NB4 (cell line): ENCODE measurements around the gene FGL2.
"Not testable (repeated sequence)": the region's sequence is repeated elsewhere in the genome, so short reads cannot be mapped to it uniquely, and the experiment has no call there.

ENCODE experiments used
- DNase-seq: peaks from one replicate; pipeline ENCODE4 v3.0.0; 2010; ENCODE audit warnings: low read depth
- H3K4me3 ChIP-seq: one replicate; pipeline ENCODE4 v1.5.1; 2011; ENCODE audit warnings: mild to moderate bottlenecking, low read depth, low read length, moderate library complexity
- CTCF ChIP-seq: IDR thresholded peaks from one replicate; pipeline ENCODE4 v1.5.1; 2012; ENCODE audit warnings: low read depth, low read length
- MYC ChIP-seq: IDR thresholded peaks from 2 replicates; pipeline ENCODE4 v1.6.1; 2011; ENCODE audit warnings: low read depth, low read length
- POLR2A ChIP-seq: IDR thresholded peaks from 2 replicates; pipeline ENCODE4 v1.6.1; 2011; ENCODE audit warnings: mild to moderate bottlenecking; ENCODE audit not compliant: insufficient read length; ENCODE audit errors: extremely low read depth
- TF ChIP-seq, protein P1 (sequence below): IDR thresholded peaks from 2 replicates; pipeline ENCODE4 v1.6.1; 2011; ENCODE audit warnings: low read depth, low read length

FGL2 gene

DNA sequence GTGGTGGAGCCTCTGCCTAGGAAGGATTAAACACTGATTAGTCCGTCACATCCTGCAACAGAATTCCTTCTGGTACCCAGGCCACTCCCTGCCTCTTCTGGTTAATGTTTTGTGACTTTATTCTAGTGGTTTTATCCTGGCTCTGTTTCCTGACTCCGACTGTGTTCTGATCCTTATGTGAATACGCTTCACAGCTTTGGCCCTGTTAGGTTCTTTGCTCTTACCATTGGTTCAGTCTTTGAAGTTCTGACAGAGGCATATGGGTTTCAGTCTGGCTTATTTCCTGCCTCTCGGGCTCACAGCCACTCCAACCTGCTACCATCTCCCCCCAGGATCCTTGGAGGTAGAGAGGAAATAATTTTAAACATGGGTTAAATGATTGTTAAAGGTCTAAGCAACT lies 23.2 kb upstream of the FGL2 start:
- H3K4me3 ChIP-seq = no peak overlapping the region
- no peak for DNase-seq
- no peak for TF ChIP-seq MYC
- TF ChIP-seq, protein P1, sequence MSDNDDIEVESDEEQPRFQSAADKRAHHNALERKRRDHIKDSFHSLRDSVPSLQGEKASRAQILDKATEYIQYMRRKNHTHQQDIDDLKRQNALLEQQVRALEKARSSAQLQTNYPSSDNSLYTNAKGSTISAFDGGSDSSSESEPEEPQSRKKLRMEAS = no peak
- TF ChIP-seq CTCF = no peak
- TF ChIP-seq POLR2A = no peak

DNA sequence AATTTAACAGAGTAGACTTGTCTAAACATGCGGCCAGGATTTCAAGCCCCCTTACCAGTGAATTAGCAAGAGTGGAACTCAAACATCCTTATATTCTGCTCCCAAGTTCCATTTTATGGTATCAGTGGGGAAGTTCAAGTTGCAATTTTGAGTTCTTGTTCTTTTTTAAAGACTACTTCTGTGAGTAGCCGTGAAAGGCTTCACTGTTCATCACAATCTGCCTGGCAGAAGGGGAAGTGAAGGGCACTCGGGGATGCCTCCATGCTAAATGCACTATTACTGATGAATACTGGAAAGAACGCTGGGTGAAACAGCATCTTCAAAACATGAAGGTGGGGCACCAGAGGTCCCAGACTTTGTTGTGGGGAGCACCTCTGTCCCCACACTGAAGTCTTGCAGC lies 22.4 kb upstream of the FGL2 start:
- no peak for TF ChIP-seq MYC
- no peak for TF ChIP-seq POLR2A
- TF ChIP-seq, protein P1 = no peak
- no peak for TF ChIP-seq CTCF
- H3K4me3 ChIP-seq = no peak overlapping the region
- no peak for DNase-seq

DNA sequence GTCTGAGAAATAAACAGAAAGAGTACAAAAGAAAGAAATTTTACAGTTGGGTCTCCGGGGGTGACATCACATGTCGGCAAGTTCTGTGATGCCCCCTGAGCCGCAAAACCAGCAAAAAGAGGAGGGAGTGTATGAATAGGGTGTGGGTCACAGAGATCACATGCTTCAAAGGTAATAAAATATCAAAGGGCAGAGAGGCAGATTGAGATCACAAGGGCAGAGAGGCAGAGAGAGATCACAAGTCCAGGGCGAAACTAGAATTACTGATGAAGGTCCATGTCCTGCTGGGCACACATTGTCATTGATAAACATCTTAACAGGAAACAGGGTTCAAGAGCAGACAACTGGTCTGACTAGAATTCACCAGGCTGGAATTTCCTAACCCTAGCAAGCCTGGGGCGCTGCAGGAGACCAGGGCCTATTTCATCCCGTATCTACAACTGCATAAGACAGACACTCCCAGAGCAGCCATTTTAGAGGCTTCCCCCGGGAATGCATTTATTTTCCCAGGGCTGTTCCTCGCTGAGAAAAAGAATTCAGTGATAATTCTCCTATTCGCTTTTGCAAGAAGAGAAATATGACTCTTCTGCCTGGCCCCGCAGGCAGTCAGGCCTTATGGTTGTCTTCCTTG lies 20.2 kb upstream of the FGL2 start:
- H3K4me3 ChIP-seq, DNase-seq: not testable (repeated sequence)

DNA sequence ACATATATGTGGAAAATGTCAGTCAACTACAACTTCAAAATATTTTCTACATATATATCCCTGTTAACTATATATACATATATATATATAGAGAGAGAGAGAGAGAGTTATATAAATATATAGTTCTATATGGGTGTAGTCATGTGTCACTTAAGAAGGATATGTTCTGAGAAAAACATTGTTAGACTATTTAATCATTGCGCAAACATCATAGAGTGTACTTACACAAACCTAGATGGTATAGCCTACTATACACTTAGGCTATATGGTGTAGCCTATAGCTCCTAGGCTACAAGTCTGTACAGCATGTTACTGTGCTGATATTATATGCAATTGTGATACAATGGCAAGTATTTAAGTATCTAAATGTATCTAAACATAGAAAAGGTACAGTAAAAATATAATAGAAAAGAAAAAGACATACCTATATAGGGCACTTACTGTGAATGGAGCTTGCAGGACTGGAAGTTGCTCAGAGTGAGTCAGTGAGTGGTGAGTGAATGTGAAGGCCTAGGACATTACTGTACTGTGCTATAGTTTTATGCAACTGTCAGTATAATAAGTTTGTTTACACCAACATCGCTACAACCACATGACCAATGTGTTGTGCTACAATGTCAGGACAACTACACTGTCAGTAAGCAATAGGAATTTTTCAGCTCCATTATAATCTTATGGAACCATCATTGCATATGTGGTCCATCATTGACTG lies 18.0 kb upstream of the FGL2 start:
- no peak for TF ChIP-seq CTCF
- TF ChIP-seq MYC = no peak
- no peak for TF ChIP-seq POLR2A
- TF ChIP-seq, protein P1 = no peak
- H3K4me3 ChIP-seq = no peak overlapping the region
- DNase-seq = no peak

GRCh38 chr7:77216181-77216845 lies 16.7 kb upstream of the FGL2 start:
- TF ChIP-seq, protein P1 = no peak
- TF ChIP-seq CTCF (no peak), MYC (no peak), POLR2A (no peak)
- H3K4me3 ChIP-seq = no peak overlapping the region
- DNase-seq = no peak

DNA sequence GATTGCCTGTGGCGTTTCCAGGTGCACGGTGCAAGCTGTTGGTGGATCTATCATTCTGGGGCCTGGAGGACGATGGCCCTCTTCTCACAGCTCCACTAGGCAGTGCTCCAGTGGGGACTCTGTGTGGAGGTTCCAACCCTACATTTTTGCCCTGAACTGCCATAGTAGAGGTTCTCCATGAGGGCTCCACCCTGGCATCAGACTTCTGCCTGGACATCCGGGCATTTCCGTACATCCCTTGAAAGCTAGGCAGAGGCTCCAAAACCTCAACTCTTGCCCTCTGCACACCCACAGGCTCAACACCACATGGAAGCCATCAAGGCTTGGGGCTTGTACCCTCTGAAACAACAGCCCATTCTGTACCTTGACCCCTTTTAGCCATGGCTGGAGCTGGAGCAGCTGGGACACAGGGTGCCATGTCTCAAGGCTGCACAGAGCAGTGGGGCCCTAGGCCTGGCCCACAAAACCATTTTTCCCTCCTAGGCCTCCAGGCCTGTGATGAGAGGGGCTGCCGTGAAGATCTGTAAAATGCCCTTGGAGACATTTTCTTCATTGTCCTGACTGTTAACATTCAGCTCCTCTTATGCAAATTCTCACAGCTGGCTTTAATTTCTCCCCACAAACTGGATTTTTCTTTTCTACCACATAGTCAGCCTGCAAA lies 10.0 kb upstream of the FGL2 start:
- TF ChIP-seq, protein P1 = no peak
- H3K4me3 ChIP-seq = no peak overlapping the region
- DNase-seq = peak; percentile 25
